Activated CD8-positive, alpha-beta memory T cell treated with anti-CD3 and anti-CD28 coated beads for 48 hours (primary cell): ENCODE results near the gene PGM3.
"Not testable (repeated sequence)": the region's sequence is repeated elsewhere in the genome, so short reads cannot be mapped to it uniquely, and the experiment has no call there.

Source experiments
- DNase-seq, 3 experiments: peaks; one replicate each; pipeline ENCODE4 v3.0.0-alpha.2; 2020; ENCODE audit warnings: low read depth in 2 of 3, low spot score in 2 of 3

PGM3 gene, protein sequence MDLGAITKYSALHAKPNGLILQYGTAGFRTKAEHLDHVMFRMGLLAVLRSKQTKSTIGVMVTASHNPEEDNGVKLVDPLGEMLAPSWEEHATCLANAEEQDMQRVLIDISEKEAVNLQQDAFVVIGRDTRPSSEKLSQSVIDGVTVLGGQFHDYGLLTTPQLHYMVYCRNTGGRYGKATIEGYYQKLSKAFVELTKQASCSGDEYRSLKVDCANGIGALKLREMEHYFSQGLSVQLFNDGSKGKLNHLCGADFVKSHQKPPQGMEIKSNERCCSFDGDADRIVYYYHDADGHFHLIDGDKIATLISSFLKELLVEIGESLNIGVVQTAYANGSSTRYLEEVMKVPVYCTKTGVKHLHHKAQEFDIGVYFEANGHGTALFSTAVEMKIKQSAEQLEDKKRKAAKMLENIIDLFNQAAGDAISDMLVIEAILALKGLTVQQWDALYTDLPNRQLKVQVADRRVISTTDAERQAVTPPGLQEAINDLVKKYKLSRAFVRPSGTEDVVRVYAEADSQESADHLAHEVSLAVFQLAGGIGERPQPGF

DNA sequence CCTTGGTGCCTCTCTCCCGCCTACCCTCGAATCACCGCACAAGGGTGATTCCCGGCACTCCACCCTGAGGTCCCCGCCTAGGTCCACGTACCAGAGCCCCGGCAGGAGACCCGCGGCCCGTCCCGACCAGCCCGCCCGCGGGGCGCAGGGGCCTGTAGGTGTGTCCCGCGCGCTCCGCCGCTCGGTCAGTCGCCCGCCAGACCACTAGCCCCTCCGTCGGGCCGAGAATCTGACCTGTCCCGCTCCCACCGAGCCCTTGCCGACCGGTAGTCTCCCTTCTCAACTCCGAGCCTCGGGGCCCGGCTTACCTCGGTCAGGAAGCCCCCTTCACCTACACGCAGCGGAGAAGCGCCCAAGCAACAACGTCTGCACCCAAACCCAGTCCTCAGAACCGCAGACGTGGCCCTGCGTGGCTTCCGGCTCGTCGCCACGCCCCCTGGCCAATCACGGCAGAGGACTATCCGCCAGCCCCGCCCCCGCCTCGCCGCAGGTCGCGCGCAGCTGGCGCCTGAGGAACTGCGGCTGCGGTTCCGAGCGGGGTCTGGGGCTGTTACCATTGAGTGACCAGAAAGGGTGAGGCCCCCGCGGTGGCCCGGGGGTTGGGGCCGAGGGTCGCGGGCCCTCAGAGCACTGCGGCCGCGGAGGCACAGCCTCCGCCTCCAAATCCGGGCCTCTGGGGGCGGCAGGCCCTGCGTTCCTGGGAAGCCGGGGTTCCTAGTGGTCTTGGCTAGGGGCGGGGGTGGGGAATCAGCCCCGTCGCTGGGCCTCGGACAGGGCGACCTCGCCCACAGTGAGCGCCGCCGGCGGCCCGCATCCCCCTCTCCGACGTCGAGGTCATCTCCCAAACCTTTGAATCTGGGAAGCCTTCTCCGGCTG is at the start of gene PGM3, which contains the start of gene RWDD2A:
PGM3 (minus strand) TSS at position 395 of the 876 bp plus-strand sequence. CDS start 2,253 bp downstream, outside the sequence.
RWDD2A (plus strand) TSS at position 487 of the 876 bp plus-strand sequence. CDS start 1,095 bp downstream, outside the sequence.
- peak; percentile 64 to 74 (median 67) for DNase-seq

DNA sequence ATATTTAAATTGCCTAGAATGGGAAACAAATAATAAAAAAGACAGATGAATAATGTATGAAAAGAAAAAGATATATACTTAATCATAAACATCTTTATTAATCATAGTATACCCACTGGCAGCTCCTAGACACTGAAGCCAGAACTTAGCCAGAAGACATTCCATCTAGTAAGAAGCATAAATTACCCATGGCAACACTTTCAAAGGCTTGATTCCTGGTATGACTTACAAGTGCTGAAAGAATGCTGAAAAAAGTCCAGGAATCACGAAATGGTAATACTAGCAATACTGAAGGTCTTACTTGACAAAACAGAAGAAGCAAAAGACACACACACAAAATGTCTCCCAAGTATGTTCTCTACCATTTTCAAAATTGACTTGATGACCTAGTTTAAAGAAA is 38.1 kb upstream of the PGM3 start:
- no peak for DNase-seq

DNA sequence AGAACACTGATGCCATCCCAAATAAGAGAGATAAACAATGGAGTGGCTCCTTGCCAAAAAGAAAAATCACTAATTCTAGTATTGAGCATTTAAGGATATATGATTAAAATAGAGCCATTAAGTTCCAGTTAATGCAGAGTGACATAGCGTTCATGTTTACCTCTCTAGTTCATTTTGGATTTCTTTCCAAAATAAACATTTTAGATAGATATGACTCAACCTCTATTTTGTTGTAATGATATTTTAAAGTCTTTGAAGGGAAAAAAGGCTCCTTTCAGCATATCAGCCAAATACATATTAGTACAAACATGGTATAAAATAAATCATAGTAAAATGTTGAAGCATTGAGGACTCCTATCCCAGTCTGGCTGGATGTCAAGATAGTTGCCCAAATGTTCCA is 33.5 kb upstream of the PGM3 start:
- DNase-seq: no peak

DNA sequence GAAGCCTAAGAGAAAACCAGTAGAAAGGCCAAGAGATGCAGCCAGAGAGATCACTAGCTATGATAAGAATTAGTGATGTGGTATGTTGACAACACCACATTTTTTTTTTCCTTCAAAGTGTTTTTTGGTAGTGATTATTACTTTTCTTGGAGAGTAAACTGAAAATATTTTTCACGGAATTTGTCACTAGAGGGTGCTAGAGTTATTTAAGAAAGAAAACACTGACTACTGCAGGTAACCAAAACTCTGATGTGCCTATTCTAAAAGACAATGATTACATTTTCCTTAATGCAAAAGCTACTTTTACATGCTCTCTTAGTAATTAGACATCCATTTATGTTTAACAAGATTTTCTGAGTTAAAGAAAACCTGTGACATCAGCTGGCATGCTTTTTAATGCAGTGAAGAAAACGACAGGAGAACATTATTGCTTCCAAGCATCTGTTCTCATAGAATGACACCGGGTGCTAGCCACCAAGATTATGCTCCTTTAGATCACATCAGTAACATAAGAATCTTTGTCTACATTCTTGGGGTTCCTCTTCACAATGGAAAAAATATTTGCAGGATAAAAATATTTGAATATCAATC is 28.9 kb upstream of the PGM3 start:
- DNase-seq: no peak

DNA sequence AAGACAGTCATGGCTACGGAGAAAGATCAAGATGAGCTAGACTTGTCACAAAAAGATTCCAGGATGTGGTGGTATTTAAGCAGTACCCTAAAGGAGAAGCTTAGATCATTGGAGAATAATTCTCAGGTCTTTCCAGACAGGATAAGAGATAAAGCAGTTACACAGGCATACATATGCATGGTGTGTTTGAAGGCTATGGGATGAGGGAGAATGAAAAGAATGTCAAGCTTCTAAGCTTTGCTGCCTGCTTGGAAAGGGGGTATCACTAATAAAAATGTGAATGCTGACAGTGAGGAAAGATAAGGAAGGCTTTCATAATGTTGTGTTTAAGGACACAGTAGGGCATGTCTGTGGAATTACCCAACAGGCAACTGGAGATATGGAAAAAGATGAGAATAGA is 28.2 kb upstream of the PGM3 start:
- no peak for DNase-seq

DNA sequence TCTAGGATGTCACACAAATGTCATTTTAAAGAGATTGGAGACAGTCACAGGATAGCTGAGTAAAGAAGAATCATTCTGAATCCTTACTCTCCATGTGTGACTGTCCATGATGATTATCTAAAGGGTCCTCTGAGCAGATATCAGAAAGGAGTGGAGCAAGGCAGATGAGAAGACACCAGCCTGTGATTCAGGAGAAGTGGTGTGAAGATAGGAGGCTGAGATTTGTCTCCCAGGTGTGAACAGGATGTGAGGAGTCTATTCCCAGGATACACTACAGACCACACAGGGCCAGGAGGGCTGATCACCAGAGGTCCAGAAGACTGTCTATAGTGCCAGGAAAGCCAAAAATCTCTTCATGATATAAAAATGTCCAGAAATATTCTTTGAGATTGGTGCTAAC is 27.1 kb upstream of the PGM3 start:
- no peak for DNase-seq

DNA sequence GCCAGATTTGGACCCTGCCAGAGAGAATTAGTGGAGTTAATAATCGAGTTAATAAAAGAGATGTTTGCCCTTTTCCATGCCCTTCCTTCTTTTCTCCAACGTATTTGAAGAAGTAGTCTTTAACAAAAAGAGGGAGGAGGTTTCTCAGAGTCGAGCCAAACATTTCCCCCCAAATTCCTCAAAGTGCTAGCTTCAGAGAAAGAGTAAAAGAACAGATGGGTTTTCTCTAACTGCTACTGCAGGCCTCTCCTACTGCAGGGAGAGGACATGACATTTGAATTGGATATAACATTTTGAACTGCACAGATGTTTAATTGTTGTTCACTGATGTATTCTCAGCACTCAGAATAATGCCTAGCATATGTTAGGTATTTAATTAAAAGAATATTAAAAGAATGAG is 25.6 kb upstream of the PGM3 start:
- no peak for DNase-seq

DNA sequence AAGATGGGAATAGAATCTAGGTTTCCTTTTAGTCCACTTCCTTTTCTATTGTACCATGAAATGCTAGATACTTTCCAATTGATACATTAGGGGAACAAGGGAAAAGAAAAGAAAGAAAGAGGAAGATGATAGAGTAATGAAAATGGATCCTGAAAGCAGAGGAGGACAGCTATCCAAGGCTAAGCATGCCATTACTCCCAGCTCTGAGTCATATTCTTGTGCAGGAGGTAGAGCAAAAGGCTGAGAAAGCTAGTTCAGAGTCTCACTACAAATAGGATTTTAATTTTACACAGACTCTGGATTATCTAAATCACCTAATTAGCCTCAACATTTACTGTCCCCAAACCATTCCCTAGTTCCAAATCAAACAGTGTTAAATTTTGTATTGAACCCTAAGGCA is 23.7 kb upstream of the PGM3 start:
- DNase-seq: no peak

DNA sequence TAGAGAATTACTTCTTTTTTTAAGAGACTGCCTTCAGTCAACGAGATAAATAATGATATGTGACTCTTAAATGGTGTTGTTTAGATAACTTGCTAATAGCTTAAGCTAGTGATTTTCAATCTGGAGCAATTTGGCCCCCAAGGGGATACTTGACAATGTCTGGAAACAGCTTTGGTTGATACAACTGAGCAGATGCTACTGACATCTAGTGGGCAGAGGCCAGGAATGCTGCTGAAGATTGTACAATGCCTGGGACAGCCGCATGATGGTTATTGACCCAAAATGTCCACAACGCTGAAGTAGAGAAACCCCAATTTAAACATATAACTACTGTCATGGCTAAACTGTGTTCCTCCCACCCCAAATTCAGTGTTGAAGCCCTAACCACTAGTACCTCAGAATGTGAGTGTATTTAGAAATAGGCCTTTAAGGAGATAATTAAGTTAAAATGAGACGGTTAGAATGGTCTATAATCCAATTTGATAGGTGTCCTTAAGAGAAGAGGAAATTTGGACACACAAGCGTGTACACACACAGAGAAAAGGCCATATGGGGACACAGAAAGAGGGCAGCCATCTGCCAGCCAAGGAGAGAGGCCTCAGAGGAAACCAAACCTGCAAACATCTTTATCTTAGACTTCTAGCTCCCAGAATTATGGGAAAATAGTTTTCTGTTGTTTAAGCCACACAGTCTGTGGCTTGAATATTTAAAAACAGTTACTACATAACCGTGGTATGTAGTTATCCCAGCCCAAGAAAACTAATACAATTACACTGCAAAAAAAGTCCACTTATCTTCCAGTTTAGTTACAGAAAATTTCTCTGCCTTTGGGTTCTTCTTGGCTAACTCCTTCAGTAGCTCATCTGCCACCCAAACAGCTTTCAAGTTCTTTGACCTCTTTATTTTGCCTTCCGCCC is 22.3 kb upstream of the PGM3 start:
- DNase-seq: peak in 1 of 3 experiments; percentile 13

DNA sequence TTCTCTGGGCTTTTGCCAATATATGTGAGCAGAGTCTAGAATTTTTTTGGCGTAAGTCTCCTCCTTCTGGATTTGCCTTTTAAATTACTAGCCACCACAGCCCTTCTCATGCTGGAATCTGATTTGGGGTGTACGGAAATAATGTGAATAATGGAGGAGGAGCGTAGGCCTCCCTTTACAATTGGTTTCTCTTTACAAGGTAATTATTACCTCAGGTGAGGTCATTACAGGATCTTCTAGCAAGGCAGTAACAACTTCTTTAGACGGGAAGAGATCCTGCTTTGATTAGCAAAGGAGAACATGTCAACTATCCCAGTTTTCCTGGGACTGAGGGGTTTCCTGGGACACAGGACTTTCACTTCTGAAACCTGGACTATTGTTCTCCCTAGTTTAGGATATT is 9.0 kb upstream of the PGM3 start:
- no peak for DNase-seq

DNA sequence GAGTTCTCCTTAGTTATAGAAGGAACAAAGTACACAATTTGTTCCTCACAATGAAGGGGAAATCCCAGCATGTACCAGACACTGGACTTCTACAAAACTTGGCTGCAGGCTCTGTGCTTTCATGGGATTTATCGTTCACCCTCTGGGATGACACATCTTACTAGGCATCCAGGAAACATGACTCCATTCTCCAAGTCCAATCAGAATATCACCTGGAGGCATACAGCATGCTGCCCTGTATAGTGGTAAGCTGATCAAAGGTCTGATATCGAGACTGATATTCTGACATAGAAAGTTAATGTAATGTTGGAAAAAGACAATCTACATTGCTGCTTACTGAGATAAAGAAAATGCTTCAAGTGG is 6.8 kb upstream of the PGM3 start:
- DNase-seq: no peak

DNA sequence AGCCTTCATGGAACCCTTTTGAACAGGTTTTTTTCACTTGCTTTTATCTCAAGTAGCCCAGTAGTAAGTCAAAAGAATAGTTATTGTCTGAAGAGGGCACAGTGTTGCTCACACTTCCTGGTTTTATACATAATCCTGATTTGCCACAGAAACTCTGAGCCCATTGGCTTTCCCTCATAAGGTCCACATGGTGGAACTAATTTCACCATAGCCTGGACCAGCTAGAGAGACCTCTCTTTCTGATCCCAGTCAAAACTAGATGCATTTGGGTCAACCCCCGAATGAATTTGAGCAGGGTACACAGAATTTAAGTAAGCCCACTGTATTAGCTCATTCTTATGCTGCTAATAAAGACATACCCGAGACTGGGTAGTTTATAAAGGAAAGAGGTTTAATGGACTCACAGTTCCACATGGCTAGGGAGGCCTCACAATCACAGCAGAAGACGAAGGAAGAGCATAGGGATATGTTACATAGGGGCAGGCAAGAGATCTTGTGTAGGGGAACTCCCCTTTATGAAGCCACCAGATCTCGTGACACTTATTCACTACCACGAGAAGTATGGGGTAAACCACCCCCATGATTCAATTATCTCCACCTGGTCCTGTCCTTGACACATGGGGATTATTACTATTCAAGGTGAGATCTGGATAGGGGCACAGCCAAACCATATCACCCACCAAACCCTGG is 6.3 kb upstream of the PGM3 start:
- no peak for DNase-seq

DNA sequence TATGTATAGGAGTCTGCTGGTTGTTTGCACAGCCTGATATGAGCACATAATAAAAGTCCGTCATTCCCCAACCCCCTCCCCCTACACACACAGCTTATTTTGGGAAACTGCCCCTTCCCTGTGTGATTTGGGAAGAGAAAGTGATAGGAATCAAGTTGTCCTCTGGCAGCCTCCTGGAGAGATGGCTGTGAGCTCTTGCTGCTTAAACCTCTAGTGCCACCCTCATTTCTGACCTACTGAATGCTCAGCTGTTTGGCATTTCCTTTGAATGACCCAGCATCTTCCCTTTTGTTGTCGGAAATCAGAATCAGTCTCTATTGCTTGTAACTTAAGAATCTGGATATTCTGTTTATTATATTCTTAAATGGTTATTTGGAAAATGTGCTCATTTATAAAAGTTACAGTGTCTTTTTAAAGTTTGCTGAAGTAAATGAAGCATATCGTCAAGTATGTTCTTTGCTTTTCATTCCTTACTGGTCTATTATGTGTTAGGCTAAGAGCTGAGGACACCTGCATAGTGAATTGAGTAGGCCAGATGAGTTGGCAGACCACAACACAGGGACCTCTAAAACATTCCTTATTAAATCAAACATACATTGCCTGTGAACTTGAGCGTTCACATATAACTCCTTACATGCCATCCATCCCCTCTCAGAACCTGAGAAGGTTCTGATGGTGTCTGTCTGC is 5.6 kb upstream of the PGM3 start:
- DNase-seq: no peak

DNA sequence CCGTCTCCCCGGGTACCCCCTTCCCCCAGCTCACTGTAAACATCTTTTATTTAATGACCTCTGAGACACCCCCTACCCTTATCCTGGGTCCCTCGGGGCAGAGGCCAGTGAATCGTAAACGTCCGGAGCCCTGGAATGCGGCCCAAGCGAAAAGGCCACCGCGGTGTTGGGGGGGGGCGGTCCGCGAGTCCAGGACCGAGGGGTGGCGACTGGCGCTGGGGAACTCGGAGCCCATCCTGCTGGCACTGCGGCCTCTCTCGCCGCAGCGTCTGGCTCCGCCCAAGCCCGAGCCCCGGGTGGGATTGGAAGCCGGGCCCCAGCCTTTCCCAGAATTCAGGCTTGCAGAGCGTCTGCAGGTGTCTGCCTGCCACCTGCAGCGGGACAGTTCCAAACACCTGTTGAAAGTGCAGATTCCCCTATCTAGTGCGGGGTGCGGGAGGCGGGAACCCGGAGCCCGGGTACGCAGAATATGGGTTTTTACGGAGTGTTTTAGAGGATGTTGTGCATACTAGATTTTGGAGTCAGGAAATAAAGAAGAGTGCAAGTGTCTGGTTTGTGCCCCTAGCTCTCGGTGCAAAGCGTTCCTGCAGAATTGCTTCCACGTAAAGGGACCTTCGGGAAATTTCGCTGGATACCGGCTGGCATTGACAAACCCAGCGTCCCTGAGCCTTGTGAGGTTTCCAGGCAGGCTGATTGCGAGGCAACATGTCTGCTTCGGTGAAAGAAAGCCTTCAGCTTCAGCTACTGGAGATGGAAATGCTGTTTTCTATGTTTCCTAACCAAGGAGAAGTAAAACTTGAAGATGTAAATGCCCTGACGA is 892 bp upstream of the PGM3 start:
- no peak for DNase-seq

DNA sequence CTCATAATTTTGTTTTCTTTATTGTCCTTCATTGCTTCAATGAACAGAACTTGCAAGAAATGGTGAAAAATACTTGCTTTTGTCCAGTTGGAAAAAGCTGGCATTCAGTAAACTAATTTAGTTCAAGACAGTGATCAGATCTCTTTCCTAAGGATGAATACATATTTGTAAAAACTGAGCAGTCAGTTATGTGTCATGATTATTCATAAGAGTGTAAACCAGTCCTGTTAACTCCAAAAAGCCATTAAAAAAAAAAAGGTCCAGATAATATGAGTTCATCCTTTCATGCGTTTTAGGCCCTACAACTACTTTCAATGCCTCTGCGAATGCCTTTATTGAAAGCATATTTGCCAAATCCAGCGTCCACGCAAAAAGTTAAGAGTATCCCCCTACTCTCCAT is 609 bp downstream of the PGM3 start:
- DNase-seq: no peak

DNA sequence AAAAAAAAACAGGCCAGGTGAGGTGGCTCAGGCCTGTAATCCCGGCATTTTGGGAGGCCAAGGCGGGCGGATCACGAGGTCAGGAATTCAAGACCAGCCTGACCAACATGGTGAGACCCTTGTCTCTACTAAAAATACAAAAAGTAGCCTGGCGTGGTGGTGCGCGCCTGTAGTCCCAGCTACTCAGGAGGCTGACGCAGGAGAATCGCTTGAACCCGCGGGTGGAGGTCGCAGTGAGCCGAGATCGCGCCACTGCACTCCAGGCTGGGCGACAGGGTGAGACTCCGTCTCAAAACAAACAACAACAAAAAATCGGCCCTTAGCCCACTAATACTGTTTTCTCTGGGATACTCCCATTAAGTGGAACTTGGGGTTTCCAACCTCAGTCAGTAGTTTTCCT is 1.1 kb downstream of the PGM3 start:
- DNase-seq: not testable (repeated sequence)

DNA sequence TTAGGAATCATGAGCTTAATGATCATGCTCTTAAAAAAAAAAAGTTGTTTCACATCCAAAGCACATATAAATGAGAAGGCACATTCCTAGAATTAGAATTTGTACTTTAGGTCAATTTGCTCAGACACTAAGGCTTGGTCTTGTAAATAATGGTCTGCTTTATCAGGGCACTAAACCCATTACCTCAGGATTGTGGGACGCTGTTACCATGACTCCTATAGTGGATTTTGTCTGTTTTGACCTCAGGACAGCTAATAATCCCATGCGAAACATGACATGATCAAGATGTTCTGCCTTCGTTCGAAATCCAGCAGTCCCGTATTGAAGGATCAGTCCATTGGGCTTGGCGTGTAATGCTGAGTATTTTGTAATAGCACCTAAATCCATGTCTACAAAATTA is 2.4 kb downstream of the PGM3 start:
- no peak for DNase-seq

DNA sequence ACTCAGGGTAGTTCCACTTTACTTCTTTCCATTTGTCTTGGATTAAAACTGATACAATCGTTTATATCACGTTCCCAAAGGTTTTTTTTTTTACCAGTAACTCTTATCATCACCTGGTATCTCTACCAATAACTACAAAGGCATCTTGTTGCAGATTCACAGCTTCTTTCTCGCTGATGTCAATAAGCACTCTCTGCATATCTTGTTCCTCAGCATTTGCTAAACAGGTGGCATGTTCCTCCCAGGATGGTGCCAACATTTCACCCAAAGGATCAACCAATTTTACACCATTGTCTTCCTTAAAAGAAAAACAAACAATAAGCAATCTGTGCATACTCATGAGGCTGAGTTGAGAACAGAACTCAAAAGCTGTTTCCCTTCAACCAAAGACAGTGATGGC is 4.6 kb downstream of the PGM3 start:
- DNase-seq: no peak
